Kidney epithelial cell (primary cell): ENCODE data around the gene CEP68. TPM values are rescaled to one million over a fixed set of nuclear protein-coding genes. Genes with fewer than 3 reads are reported as not detected.
"Not testable (repeated sequence)": the region's sequence is repeated elsewhere in the genome, so short reads cannot be mapped to it uniquely, and the experiment has no call there.

ENCODE experiments used
- DNase-seq: peaks from one replicate; pipeline ENCODE4 v3.0.0-alpha.2; 2010; ENCODE audit warnings: low read depth
- H3K27me3 ChIP-seq: 2 replicates; pipeline ENCODE4 v1.6.0; 2011; ENCODE audit warnings: low read length; ENCODE audit not compliant: control insufficient read depth, insufficient read depth
- H3K36me3 ChIP-seq: 2 replicates; pipeline ENCODE4 v1.5.1; 2011; ENCODE audit warnings: low read length; ENCODE audit not compliant: control insufficient read depth, insufficient read depth
- H3K4me3 ChIP-seq: 2 replicates; pipeline ENCODE4 v1.5.1; 2011; ENCODE audit warnings: low read depth, mild to moderate bottlenecking, control low read depth, low read length
- total RNA-seq: library from RNA; depleted of rRNA; stranded (reverse); fragments of >200 nt; gene quantifications from 2 replicates; pipeline ENCODE4 v1.2.3, GENCODE V29; 2015
- TF ChIP-seq, protein P1 (sequence below): IDR thresholded peaks from 2 replicates; pipeline ENCODE4 v1.5.1; 2011; ENCODE audit warnings: mild to moderate bottlenecking, moderate library complexity, low read length, control low read depth, inconsistent platforms; ENCODE audit not compliant: insufficient read depth, poor library complexity, severe bottlenecking

The CEP68 gene
- total RNA-seq, 1 donor from 2014 or later, result 5.2 TPM

DNA sequence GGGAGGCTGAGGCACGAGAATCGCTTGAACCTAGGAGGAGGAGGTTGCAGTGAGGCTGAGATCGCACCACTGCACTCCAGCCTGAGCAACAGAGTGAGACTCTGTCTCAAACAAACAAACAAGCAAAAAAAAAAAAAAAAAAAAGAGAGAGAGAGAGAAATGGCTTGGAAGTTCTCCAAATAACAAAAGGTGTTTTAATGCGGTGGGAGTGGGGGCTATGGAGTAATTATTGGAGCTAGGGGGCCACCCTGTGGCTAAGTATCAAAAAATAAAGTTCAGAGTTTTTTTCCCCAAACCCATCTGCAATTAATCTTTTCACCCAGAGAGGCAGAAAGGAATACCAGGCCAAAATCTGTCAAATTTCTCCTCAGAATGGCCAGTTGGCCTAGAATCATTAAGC is 23.0 kb upstream of the CEP68 start:
- Histone ChIP-seq H3K36me3 (no peaks in the 10 kb centered on the region), H3K27me3 (no peaks in the 10 kb centered on the region), H3K4me3 (no peak overlapping the region)
- TF ChIP-seq, protein P1, sequence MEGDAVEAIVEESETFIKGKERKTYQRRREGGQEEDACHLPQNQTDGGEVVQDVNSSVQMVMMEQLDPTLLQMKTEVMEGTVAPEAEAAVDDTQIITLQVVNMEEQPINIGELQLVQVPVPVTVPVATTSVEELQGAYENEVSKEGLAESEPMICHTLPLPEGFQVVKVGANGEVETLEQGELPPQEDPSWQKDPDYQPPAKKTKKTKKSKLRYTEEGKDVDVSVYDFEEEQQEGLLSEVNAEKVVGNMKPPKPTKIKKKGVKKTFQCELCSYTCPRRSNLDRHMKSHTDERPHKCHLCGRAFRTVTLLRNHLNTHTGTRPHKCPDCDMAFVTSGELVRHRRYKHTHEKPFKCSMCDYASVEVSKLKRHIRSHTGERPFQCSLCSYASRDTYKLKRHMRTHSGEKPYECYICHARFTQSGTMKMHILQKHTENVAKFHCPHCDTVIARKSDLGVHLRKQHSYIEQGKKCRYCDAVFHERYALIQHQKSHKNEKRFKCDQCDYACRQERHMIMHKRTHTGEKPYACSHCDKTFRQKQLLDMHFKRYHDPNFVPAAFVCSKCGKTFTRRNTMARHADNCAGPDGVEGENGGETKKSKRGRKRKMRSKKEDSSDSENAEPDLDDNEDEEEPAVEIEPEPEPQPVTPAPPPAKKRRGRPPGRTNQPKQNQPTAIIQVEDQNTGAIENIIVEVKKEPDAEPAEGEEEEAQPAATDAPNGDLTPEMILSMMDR, result no peak
- no peak for DNase-seq

DNA sequence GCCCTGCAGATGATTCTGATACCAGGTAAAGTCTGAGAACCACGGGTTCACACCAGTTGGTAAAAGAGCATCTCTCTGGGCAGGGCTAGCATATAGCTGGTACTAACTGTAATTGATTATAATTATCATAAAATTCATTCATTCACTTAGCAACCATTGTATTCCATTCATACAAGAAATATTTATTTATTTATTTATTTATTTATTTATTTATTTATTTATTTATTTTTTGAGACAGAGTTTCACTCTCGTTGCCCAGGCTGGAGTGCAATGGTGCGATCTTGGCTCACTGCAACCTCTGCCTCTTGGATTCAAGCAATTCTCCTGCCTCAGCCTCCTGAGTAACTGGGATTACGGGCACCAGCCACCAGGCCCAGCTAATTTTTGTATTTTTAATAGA is 22.5 kb upstream of the CEP68 start:
- H3K36me3 ChIP-seq, H3K4me3 ChIP-seq, DNase-seq, H3K27me3 ChIP-seq: not testable (repeated sequence)

DNA sequence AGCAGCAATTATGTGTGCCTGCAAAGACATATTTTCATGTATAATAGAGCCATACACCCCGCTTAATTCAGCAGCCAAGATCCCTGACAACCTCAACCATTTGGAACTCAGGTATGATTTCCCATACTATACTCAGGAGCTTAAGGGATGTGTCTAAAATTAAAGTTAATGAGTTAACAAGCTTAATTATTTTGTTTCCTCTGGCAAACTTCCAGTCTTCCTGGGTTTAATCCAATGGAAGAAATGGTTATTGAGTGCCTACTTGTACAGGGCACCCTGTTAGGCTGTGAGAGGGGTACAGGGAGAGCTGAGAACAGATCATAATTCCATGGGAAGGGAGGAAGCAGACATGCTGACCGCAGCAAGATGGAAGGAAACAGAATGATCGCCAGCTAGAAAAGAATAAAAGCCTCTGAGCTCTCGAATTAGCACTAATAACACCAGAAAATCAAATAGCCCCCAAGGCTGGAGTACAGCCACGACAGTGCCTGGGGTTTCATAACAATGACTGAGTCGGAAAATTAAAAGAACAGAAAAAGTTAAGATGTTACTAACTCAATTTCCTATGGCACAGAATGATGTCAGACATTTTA is 20.8 kb upstream of the CEP68 start:
- no peak overlapping the region for H3K4me3 ChIP-seq
- H3K36me3 ChIP-seq, result no peaks in the 10 kb centered on the region
- H3K27me3 ChIP-seq, result no peaks in the 10 kb centered on the region
- TF ChIP-seq, protein P1, result no peak
- DNase-seq, result no peak

DNA sequence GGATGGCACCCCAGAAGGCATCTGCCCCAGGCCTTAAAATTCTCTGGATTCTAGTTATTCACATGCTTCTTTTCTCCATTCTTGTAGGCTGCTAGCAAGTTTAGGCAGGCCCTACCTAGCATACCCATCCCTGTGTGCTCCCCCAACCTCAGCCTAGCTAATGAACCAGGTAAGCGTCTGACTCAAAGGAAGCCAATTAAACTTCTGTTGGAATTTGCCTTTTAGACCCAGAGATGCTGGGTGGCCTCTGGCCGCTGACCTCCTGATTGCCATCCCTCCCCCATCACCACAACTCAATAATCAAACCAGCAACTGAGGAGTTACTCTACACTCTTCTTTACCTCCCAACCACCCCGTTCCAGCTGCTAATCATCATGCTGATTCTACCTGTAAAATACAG is 19.0 kb upstream of the CEP68 start:
- DNase-seq, result no peak
- TF ChIP-seq, protein P1, result no peak

DNA sequence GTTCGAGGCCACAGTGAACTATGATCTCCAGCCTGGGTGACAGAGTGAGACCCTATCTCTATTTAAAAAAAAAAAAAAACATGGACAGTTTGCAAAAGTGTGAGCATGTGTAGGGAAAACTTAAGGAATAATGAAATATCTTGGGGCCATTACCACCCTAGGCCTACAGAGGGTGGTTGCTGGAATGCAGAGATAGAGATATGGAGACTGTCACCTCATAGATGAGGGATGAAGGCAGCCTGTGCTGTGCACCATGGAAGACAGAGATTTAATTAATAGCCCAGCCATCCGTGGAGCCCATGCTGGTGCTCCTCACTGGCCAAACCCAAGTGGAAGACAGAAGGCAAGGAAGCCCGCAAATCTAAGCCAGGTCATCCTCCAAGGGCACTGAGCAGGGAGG is 16.6 kb upstream of the CEP68 start:
- TF ChIP-seq, protein P1, result no peak
- no peaks in the 10 kb centered on the region for H3K27me3 ChIP-seq
- H3K4me3 ChIP-seq, result no peak overlapping the region
- no peak for DNase-seq
- no peaks in the 10 kb centered on the region for H3K36me3 ChIP-seq

More for the DNA sequence above, 19.0 kb upstream of the CEP68 start:
- H3K4me3 ChIP-seq, result no peak overlapping the region
- no peaks in the 10 kb centered on the region for H3K36me3 ChIP-seq
- H3K27me3 ChIP-seq, result no peaks in the 10 kb centered on the region

DNA sequence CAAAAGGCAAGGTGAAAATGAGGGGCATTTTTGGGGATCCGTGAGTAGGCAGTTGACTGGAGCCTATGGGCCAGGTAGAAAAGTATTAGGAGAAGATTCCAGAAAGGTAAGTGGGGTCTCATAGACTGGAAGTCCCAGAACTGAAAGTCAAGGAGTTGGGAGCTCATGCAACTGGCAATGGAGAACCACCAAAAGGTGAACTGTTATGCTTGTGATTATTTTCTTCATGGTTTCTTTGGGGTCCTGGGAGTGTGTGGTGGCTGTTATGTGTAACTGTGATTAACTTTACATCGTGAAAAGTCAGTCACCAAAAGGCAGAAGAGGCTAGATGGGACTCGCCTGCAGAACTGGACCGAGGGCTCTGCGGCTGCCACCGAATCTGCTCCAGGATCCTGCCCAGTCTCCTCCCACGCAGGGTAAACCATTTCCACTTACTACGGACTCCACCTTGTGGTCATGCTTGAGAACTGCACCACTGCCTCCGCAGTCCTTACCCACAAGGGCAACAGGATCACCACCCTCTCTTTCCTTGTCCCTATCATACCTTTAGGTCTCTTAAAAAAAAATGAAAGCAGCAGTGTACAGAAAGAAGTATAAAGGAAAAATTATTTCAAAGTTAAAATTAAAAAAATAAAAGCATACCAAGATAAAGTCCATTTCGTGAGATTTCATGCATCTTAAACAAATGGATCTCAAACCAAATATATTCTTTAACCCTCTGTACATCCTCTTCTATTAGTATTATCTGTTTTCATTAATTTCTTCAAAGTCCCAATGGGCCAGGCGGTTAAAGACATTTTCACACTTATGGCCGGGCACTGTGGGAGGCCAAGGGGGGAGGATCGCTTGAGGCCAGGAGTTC is 15.6 kb upstream of the CEP68 start:
- H3K36me3 ChIP-seq, result no peaks in the 10 kb centered on the region
- no peaks in the 10 kb centered on the region for H3K27me3 ChIP-seq
- no peak for DNase-seq
- H3K4me3 ChIP-seq, result no peak overlapping the region
- TF ChIP-seq, protein P1, result peak; percentile 89
